ENCODE data around the gene COL12A1. TPM values are rescaled to one million over a fixed set of nuclear protein-coding genes. Genes with fewer than 3 reads are reported as not detected.

Gene COL12A1
- total and polyA plus RNA-seq, 10 of the 15 experiments (the other 5 are each of a cell fraction or from before 2014, with no cell fraction given), result under 0.01 to 0.69 (median 0.11) TPM; not detected in 6

DNA sequence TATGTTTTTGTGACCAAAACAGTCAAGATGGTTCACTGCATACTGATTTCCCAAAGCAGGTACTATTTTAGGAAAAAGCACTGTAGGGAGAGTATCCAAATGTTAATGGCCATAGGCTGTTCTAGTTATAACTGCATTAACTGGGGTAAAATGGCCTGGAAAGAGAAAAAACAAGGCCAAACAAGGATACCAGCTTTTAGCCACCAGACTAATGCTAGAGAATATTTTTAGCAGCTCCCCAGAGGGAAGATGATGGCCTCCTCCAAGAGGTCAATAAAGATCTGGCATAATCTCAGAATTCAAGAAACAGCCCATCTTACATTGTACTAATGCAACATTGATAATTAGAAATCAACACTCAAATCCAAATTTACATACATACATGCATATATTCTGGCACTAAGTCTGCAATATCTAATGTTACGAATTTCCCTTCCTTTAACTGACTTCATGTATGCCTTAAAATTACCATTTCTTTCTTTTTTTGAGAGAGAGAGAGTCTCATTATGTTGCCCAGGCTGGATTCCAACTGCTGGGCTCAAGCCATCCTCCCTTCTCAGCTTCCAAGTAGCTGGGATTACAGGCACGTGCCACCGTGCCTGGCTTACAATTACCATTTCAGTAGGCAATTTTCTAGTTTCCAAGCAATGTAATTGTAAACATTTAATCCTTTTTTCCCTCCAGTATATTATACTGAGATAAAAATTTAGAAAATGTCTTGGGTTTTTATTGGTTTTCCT, 28.4 kb upstream of the COL12A1 start:
- DNase-seq (ENCODE audit: low read depth, low spot score) (no peak), ATAC-seq (no peak), FAIRE-seq (no peak)
- peaks cover 3 to 11% of the 10 kb centered on the region in 2 experiments for H3K36me3 ChIP-seq (ENCODE audit: control insufficient read depth in 2 of 2, insufficient read depth in 2 of 2, low read length in 1 of 2)
- H3K27ac ChIP-seq (ENCODE audit: control insufficient read depth, insufficient read depth), result no peak overlapping the region
- H3K4me3 ChIP-seq, result no peak overlapping the region
- SMC1A ChIA-PET (ENCODE audit: uncharacterized antibody, unreplicated experiment), result interaction anchor here (1.4 to 1.6 kb wide), 2 partner anchors 9 to 24 kb away, joined by 3 to 6 read pairs; partner anchors contain the start of gene COX7A2
- no peak overlapping the region for H2AFZ ChIP-seq (ENCODE audit: control insufficient read depth, low read depth, low read length)
- no peak overlapping the region for H3K4me2 ChIP-seq (ENCODE audit: control insufficient read depth, insufficient read depth)
- in situ Hi-C loops (cut with MboI) (loop anchor here (25.0 kb wide), 1 partner anchor 1797 kb away; no protein-coding TSS in a partner anchor), intact Hi-C loops (cut with micrococcal nuclease; ENCODE audit: unreplicated experiment) (no loop called here)
- H3K79me2 ChIP-seq (ENCODE audit: control insufficient read depth, insufficient read depth, low read length), result no peaks in the 10 kb centered on the region
- H3K4me1 ChIP-seq (ENCODE audit: control insufficient read depth, insufficient read depth, low read length), result no peaks in the 10 kb centered on the region
- BruUV-seq (replicated peaks), result no TSS peak
- CTCF ChIA-PET, result interaction anchor here (1.9 to 2.1 kb wide), 2 partner anchors 9 to 33 kb away, joined by 4 to 5 read pairs; no protein-coding TSS in a partner anchor
- WGBS (ENCODE audit: insufficient coverage, insufficient replicate concordance, low lambda C conversion rate, missing lambda C conversion rate), result 92% methylated on average over 3 of the region's 3 CpGs
- no peaks in the 10 kb centered on the region for H3K9me3 ChIP-seq (replicated peaks; ENCODE audit: control insufficient read depth, insufficient read depth, low read length)
- RAD21 ChIA-PET (ENCODE audit: unreplicated experiment), result no interaction called here
- no peaks in the 10 kb centered on the region for H3K27me3 ChIP-seq (replicated peaks in 1 of 2; ENCODE audit: control insufficient read depth in 2 of 2, insufficient read depth in 2 of 2, low read length in 1 of 2)
- POLR2A ChIA-PET, result interaction anchor here (1.0 kb wide), 1 partner anchor 9 kb away, joined by 3 read pairs; the partner anchor contains the start of gene COX7A2
- peaks cover 3% of the 10 kb centered on the region; the same call in 1 of the 2 replicates for H4K20me1 ChIP-seq (ENCODE audit: control insufficient read depth, insufficient read depth)
- H3K9ac ChIP-seq (ENCODE audit: control insufficient read depth, insufficient read depth, low read length), result no peak overlapping the region
- TF ChIP-seq BCL11A (IDR thresholded peaks at IDR 0.05; ENCODE audit: low read depth, low read length) (no peak), TCF3 (IDR thresholded peaks at IDR 0.05; ENCODE audit: borderline replicate concordance, insufficient read depth, low read depth, low read length) (no peak), ATF7 (IDR thresholded peaks at IDR 0.05; ENCODE audit: low read depth) (no peak), PML (IDR thresholded peaks at IDR 0.05; ENCODE audit: low read length) (no peak), RUNX3 (IDR thresholded peaks at IDR 0.05; ENCODE audit: low read length) (no peak), TBL1XR1 (IDR thresholded peaks at IDR 0.05; ENCODE audit: low read depth, low read length) (no peak), CHD1 (IDR thresholded peaks at IDR 0.05; ENCODE audit: low read depth, low read length) (no peak), ZNF274 (IDR thresholded peaks at IDR 0.05; ENCODE audit: insufficient read depth, insufficient read length) (no peak), POLR2A (IDR thresholded peaks at IDR 0.05; ENCODE audit: low read depth, low read length) (no peak), STAT1 (conservative IDR thresholded peaks at IDR 0.05) (no peak), EP300 (IDR thresholded peaks at IDR 0.05; ENCODE audit: borderline replicate concordance in 1 of 2, control insufficient read depth in 1 of 2, low read depth in 2 of 2, low read length in 2 of 2) (no peak), CREM (IDR thresholded peaks at IDR 0.05; ENCODE audit: low read depth) (no peak)
- TF ChIP-seq, protein P1, sequence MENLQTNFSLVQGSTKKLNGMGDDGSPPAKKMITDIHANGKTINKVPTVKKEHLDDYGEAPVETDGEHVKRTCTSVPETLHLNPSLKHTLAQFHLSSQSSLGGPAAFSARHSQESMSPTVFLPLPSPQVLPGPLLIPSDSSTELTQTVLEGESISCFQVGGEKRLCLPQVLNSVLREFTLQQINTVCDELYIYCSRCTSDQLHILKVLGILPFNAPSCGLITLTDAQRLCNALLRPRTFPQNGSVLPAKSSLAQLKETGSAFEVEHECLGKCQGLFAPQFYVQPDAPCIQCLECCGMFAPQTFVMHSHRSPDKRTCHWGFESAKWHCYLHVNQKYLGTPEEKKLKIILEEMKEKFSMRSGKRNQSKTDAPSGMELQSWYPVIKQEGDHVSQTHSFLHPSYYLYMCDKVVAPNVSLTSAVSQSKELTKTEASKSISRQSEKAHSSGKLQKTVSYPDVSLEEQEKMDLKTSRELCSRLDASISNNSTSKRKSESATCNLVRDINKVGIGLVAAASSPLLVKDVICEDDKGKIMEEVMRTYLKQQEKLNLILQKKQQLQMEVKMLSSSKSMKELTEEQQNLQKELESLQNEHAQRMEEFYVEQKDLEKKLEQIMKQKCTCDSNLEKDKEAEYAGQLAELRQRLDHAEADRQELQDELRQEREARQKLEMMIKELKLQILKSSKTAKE (IDR thresholded peaks at IDR 0.05; ENCODE audit: low read depth, poor library complexity, severe bottlenecking), result no peak
- TF ChIP-seq, protein P2, sequence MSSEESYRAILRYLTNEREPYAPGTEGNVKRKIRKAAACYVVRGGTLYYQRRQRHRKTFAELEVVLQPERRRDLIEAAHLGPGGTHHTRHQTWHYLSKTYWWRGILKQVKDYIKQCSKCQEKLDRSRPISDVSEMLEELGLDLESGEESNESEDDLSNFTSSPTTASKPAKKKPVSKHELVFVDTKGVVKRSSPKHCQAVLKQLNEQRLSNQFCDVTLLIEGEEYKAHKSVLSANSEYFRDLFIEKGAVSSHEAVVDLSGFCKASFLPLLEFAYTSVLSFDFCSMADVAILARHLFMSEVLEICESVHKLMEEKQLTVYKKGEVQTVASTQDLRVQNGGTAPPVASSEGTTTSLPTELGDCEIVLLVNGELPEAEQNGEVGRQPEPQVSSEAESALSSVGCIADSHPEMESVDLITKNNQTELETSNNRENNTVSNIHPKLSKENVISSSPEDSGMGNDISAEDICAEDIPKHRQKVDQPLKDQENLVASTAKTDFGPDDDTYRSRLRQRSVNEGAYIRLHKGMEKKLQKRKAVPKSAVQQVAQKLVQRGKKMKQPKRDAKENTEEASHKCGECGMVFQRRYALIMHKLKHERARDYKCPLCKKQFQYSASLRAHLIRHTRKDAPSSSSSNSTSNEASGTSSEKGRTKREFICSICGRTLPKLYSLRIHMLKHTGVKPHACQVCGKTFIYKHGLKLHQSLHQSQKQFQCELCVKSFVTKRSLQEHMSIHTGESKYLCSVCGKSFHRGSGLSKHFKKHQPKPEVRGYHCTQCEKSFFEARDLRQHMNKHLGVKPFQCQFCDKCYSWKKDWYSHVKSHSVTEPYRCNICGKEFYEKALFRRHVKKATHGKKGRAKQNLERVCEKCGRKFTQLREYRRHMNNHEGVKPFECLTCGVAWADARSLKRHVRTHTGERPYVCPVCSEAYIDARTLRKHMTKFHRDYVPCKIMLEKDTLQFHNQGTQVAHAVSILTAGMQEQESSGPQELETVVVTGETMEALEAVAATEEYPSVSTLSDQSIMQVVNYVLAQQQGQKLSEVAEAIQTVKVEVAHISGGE (CRISPR knock-in tag; IDR thresholded peaks at IDR 0.05), result no peak
- TF ChIP-seq, protein P3, sequence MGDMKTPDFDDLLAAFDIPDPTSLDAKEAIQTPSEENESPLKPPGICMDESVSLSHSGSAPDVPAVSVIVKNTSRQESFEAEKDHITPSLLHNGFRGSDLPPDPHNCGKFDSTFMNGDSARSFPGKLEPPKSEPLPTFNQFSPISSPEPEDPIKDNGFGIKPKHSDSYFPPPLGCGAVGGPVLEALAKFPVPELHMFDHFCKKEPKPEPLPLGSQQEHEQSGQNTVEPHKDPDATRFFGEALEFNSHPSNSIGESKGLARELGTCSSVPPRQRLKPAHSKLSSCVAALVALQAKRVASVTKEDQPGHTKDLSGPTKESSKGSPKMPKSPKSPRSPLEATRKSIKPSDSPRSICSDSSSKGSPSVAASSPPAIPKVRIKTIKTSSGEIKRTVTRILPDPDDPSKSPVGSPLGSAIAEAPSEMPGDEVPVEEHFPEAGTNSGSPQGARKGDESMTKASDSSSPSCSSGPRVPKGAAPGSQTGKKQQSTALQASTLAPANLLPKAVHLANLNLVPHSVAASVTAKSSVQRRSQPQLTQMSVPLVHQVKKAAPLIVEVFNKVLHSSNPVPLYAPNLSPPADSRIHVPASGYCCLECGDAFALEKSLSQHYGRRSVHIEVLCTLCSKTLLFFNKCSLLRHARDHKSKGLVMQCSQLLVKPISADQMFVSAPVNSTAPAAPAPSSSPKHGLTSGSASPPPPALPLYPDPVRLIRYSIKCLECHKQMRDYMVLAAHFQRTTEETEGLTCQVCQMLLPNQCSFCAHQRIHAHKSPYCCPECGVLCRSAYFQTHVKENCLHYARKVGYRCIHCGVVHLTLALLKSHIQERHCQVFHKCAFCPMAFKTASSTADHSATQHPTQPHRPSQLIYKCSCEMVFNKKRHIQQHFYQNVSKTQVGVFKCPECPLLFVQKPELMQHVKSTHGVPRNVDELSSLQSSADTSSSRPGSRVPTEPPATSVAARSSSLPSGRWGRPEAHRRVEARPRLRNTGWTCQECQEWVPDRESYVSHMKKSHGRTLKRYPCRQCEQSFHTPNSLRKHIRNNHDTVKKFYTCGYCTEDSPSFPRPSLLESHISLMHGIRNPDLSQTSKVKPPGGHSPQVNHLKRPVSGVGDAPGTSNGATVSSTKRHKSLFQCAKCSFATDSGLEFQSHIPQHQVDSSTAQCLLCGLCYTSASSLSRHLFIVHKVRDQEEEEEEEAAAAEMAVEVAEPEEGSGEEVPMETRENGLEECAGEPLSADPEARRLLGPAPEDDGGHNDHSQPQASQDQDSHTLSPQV (IDR thresholded peaks at IDR 0.05), result no peak
